WTC11 (cell line): Measurements from ENCODE around the gene SORD. TPM values are rescaled to one million over a fixed set of nuclear protein-coding genes. Genes with fewer than 3 reads are reported as not detected.

Experiments
- ATAC-seq: fragments of 200-7000 bp; cut with Tn5 transposase; 2 replicates; pipeline ENCODE4 v1.10.0; 2021; ENCODE audit warnings: mild to moderate bottlenecking, moderate library complexity
- CTCF ChIA-PET: fragments of 300-600 bp; sonication (Branson Sonifier 250); formaldehyde crosslinking; loops from one replicate; lab custom pipeline; 2021; ENCODE audit warnings: antibody characterized with exemption; lab: Charles Lee
- POLR2A ChIA-PET: fragments of 350-600 bp; sonication (Branson Sonifier 250); formaldehyde crosslinking; loops from one replicate; lab custom pipeline; 2021; ENCODE audit warnings: antibody characterized with exemption; lab: Charles Lee
- DNase-seq: peaks from one replicate; pipeline ENCODE4 v3.0.0; 2021; ENCODE audit warnings: low spot score
- H3K27ac Mint-ChIP-seq: 2 replicates; pipeline ENCODE4 v1.8.0; 2021; ENCODE audit warnings: mixed read lengths
- H3K27me3 Mint-ChIP-seq: 2 replicates; pipeline ENCODE4 v1.8.0; 2021; ENCODE audit warnings: low read depth, mild to moderate bottlenecking, moderate library complexity, mixed read lengths
- H3K36me3 Mint-ChIP-seq: 2 replicates; pipeline ENCODE4 v1.8.0; 2021; ENCODE audit warnings: mixed read lengths
- H3K4me1 Mint-ChIP-seq: 2 replicates; pipeline ENCODE4 v1.8.0; 2022; ENCODE audit warnings: mixed read lengths
- H3K4me3 Mint-ChIP-seq: 2 replicates; pipeline ENCODE4 v1.8.0; 2021; ENCODE audit warnings: mild to moderate bottlenecking, moderate library complexity, mixed read lengths
- H3K9me3 Mint-ChIP-seq: 2 replicates; pipeline ENCODE4 v1.8.0; 2021; ENCODE audit warnings: mixed read lengths
- AR ChIP-seq: fragments of 250-450 bp; sonication (Bioruptor Pico); IDR thresholded peaks from 2 replicates; pipeline ENCODE4 v1.9.0; 2021; ENCODE audit warnings: mild to moderate bottlenecking
- CBFB ChIP-seq: sonication (generic); formaldehyde crosslinking; IDR thresholded peaks from 2 replicates; pipeline ENCODE4 v1.8.1; 2022; ENCODE audit warnings: mild to moderate bottlenecking, low read depth, missing genetic modification reagents
- CREM ChIP-seq: sonication (generic); formaldehyde crosslinking; IDR thresholded peaks from 2 replicates; pipeline ENCODE4 v1.8.1; 2022; ENCODE audit warnings: mild to moderate bottlenecking, missing genetic modification reagents, moderate library complexity
- E2F5 ChIP-seq: sonication (generic); formaldehyde crosslinking; IDR thresholded peaks from 2 replicates; pipeline ENCODE4 v1.8.1; 2022; ENCODE audit warnings: mild to moderate bottlenecking, moderate library complexity, missing genetic modification reagents
- ELF4 ChIP-seq: sonication (generic); formaldehyde crosslinking; IDR thresholded peaks from 2 replicates; pipeline ENCODE4 v1.8.1; 2022; ENCODE audit warnings: low read depth, mild to moderate bottlenecking, moderate library complexity, missing genetic modification reagents
- EMX1 ChIP-seq: fragments of 250-450 bp; sonication (Bioruptor Pico); IDR thresholded peaks from 2 replicates; pipeline ENCODE4 v1.8.0; 2021; ENCODE audit warnings: mild to moderate bottlenecking
- GTF2I ChIP-seq: fragments of 250-450 bp; sonication (Bioruptor Pico); conservative IDR thresholded peaks from 2 replicates; pipeline ENCODE4 v1.4.0; 2021; ENCODE audit warnings: mild to moderate bottlenecking
- IRF1 ChIP-seq: sonication (generic); formaldehyde crosslinking; IDR thresholded peaks from 2 replicates; pipeline ENCODE4 v1.8.0; 2023; ENCODE audit warnings: missing genetic modification reagents
- IRF2 ChIP-seq: sonication (generic); formaldehyde crosslinking; IDR thresholded peaks from 2 replicates; pipeline ENCODE4 v1.8.0; 2022; ENCODE audit warnings: low read depth, missing genetic modification reagents, borderline replicate concordance
- JUN ChIP-seq: sonication (generic); formaldehyde crosslinking; IDR thresholded peaks from 2 replicates; pipeline ENCODE4 v1.8.0; 2023; ENCODE audit warnings: mild to moderate bottlenecking, missing genetic modification reagents
- NFATC4 ChIP-seq: fragments of 250-450 bp; sonication (Bioruptor Pico); IDR thresholded peaks from 2 replicates; pipeline ENCODE4 v1.9.0; 2021; ENCODE audit warnings: mild to moderate bottlenecking
- NFE2L1 ChIP-seq: sonication (generic); formaldehyde crosslinking; IDR thresholded peaks from 2 replicates; pipeline ENCODE4 v1.8.1; 2023; ENCODE audit warnings: missing genetic modification reagents
- NR1H2 ChIP-seq: sonication (generic); formaldehyde crosslinking; IDR thresholded peaks from 2 replicates; pipeline ENCODE4 v1.9.0; 2021; ENCODE audit warnings: mild to moderate bottlenecking, moderate library complexity, missing genetic modification reagents
- TEAD4 ChIP-seq: sonication (generic); formaldehyde crosslinking; IDR thresholded peaks from 2 replicates; pipeline ENCODE4 v1.8.0; 2022; ENCODE audit warnings: mild to moderate bottlenecking, missing genetic modification reagents
- ZNF121 ChIP-seq: sonication (generic); formaldehyde crosslinking; IDR thresholded peaks from 2 replicates; pipeline ENCODE4 v1.8.0; 2023; ENCODE audit warnings: missing genetic modification reagents
- ZNF263 ChIP-seq: sonication (generic); formaldehyde crosslinking; IDR thresholded peaks from 2 replicates; pipeline ENCODE4 v1.8.1; 2022; ENCODE audit warnings: low read depth, mild to moderate bottlenecking, moderate library complexity, missing genetic modification reagents
- ZNF423 ChIP-seq: fragments of 250-450 bp; sonication (Bioruptor Pico); IDR thresholded peaks from 2 replicates; pipeline ENCODE4 v2.1.2; 2022; ENCODE audit warnings: mild to moderate bottlenecking, moderate library complexity
- ZNF425 ChIP-seq: fragments of 250-450 bp; sonication (Bioruptor Pico); conservative IDR thresholded peaks from 2 replicates; pipeline ENCODE4 v1.9.0; 2021; ENCODE audit warnings: mild to moderate bottlenecking
- ZSCAN18 ChIP-seq: fragments of 250-450 bp; sonication (Bioruptor Pico); IDR thresholded peaks from 2 replicates; pipeline ENCODE4 v2.1.2; 2022; ENCODE audit warnings: mild to moderate bottlenecking, moderate library complexity
- total RNA-seq: library from RNA; stranded (reverse); gene quantifications from 3 replicates; pipeline ENCODE4 v1.2.3, GENCODE V29; 2021
- TF ChIP-seq, protein P1 (sequence below): sonication (generic); formaldehyde crosslinking; IDR thresholded peaks from 2 replicates; pipeline ENCODE4 v1.8.0; 2023; ENCODE audit warnings: mild to moderate bottlenecking, missing genetic modification reagents
- TF ChIP-seq, protein P2 (sequence below): fragments of 250-450 bp; sonication (Bioruptor Pico); IDR thresholded peaks from 2 replicates; pipeline ENCODE4 v1.9.0; 2021; ENCODE audit warnings: moderate library complexity, mild to moderate bottlenecking, inconsistent platforms, borderline replicate concordance

The SORD gene
- total RNA-seq, 1 experiment from 2014 or later: 46.2 TPM

DNA sequence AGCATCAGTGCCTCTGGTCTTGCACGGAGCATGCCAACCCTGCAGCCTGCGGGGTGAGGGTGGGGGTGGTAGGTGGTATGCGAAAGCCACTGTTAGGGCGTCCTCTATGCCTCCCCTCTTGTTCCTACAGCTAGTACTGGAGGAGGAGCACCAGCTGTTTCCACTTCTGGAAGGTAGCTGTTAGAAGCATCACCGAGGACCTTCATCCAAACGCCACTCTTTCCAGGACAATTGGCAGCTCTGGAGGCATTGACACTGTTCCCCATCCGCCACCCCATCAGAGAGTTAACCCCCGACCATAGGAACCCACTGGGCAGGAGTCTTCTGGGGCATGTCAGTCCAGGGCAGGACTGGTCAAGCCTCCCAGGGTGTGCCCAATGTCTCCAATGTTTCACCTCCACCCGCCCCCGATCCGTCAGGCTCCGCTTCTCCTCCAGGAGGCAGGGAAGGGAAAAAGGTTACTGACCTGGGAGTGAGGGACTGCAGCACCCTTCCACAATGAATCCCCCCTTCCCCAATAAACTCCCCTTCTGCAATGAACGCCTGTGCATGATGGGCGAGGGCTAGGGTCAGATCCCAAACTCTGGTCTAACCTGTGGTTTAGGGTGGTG lies 90.5 kb downstream of the SORD start (continued):
- TF ChIP-seq, protein P1, sequence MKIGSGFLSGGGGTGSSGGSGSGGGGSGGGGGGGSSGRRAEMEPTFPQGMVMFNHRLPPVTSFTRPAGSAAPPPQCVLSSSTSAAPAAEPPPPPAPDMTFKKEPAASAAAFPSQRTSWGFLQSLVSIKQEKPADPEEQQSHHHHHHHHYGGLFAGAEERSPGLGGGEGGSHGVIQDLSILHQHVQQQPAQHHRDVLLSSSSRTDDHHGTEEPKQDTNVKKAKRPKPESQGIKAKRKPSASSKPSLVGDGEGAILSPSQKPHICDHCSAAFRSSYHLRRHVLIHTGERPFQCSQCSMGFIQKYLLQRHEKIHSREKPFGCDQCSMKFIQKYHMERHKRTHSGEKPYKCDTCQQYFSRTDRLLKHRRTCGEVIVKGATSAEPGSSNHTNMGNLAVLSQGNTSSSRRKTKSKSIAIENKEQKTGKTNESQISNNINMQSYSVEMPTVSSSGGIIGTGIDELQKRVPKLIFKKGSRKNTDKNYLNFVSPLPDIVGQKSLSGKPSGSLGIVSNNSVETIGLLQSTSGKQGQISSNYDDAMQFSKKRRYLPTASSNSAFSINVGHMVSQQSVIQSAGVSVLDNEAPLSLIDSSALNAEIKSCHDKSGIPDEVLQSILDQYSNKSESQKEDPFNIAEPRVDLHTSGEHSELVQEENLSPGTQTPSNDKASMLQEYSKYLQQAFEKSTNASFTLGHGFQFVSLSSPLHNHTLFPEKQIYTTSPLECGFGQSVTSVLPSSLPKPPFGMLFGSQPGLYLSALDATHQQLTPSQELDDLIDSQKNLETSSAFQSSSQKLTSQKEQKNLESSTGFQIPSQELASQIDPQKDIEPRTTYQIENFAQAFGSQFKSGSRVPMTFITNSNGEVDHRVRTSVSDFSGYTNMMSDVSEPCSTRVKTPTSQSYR: no peak
- no peak for TF ChIP-seq CBFB
- TF ChIP-seq, protein P2, sequence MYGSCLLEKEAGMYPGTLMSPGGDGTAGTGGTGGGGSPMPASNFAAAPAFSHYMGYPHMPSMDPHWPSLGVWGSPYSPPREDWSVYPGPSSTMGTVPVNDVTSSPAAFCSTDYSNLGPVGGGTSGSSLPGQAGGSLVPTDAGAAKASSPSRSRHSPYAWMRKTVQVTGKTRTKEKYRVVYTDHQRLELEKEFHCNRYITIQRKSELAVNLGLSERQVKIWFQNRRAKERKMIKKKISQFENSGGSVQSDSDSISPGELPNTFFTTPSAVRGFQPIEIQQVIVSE: no peak

DNA sequence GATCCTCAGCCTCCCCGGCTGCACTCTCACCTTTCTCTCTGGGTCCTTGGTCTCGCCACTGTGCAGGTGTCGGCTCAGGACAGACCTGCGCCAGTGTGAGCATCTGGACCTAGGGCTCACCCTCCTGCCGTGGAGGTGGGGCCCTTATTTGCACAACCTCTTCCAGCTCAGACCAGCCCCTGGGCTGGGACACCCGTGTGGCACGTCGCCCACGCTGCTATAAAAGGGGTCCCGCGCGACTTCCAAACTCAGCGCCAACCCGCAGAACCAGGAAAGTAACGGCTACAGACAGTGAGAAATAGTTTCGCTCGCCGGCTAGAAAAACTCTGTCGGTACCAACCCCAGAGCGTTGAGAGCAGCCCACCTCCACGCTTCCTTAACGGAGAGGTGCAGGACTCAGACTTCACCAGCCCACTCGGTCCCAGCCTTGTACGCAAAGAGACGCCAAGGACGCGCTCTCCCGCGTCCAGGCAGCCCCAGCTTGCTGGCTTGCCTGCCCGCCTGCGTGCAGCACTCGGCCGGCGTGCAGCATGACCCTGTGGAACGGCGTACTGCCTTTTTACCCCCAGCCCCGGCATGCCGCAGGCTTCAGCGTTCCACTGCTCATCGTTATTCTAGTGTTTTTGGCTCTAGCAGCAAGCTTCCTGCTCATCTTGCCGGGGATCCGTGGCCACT lies 91.2 kb downstream of the SORD start, which contains the start of the genes DUOX2 and DUOXA2:
Gene DUOX2 (minus strand): TSS at position 97 of the 675 bp plus-strand sequence. CDS start 761 bp downstream, outside the sequence.
Gene DUOXA2 (plus strand): TSS at position 251 of the 675 bp plus-strand sequence. CDS start 280 bp downstream, at position 531.
- H3K36me3 Mint-ChIP-seq: no peaks in the 10 kb centered on the region
- H3K4me1 Mint-ChIP-seq: peaks cover 44% of the 10 kb centered on the region
- no peak within 1 kb of the TSS for H3K27ac Mint-ChIP-seq
- peaks cover 100% of the 10 kb centered on the region for H3K27me3 Mint-ChIP-seq
- no peaks in the 10 kb centered on the region for H3K9me3 Mint-ChIP-seq
- H3K4me3 Mint-ChIP-seq: peak within 1 kb of the TSS; percentile 64
- ChIA-PET POLR2A (no interaction called here), CTCF (interaction anchor here (1.2 to 8.3 kb wide), 5 partner anchors 9 to 261 kb away, joined by 3 to 231 read pairs (median 4); partner anchors contain the start of genes DUOX1 and DUOXA1)
- ATAC-seq: no peak
- TF ChIP-seq IRF1 (CRISPR knock-in tag): no peak
- TF ChIP-seq CREM (CRISPR knock-in tag): no peak
- no peak for TF ChIP-seq E2F5 (CRISPR knock-in tag)
- TF ChIP-seq NFE2L1 (CRISPR knock-in tag): no peak
- TF ChIP-seq AR: no peak
- TF ChIP-seq ZNF423 (CRISPR knock-in tag): no peak
- no peak for TF ChIP-seq EMX1 (CRISPR knock-in tag)
- no peak for TF ChIP-seq ZNF121 (CRISPR knock-in tag)
- TF ChIP-seq ZNF425 (CRISPR knock-in tag): no peak
- no peak for TF ChIP-seq JUN (CRISPR knock-in tag)
- TF ChIP-seq NR1H2 (CRISPR knock-in tag): no peak
- TF ChIP-seq TEAD4: no peak
- TF ChIP-seq ZNF263 (CRISPR knock-in tag): no peak
- no peak for TF ChIP-seq ZSCAN18 (CRISPR knock-in tag)
- no peak for TF ChIP-seq GTF2I (CRISPR knock-in tag)
- no peak for TF ChIP-seq IRF2 (CRISPR knock-in tag)
- no peak for TF ChIP-seq ELF4 (CRISPR knock-in tag)
- TF ChIP-seq NFATC4 (CRISPR knock-in tag): no peak
- peak; percentile 23 for DNase-seq
